Panc1 (cell line): ENCODE results near the gene CHAF1A. TPM values are rescaled to one million over a fixed set of nuclear protein-coding genes. Genes with fewer than 3 reads are reported as not detected.
A peak's percentile ranks its signal among the peaks of the same experiment; 100 is the strongest.

Experiments
- ATAC-seq: fragments of 200-7000 bp; cut with Tn5 transposase; 2 replicates; pipeline ENCODE4 v1.9.1; 2020; ENCODE audit warnings: mild to moderate bottlenecking, moderate library complexity
- BruUV-seq: library from RNA; stranded (reverse); fragments of 400-500 nt; replicated peaks from 2 replicates; lab custom pipeline; 2021; lab: Mats Ljungman, UMichigan
- CTCF ChIA-PET: fragments of 300-600 bp; sonication (Branson Sonifier 250); formaldehyde crosslinking; loops from one replicate; lab custom pipeline; 2022; ENCODE audit warnings: antibody characterized with exemption; lab: Charles Lee
- POLR2A ChIA-PET: fragments of 300-600 bp; sonication (Branson Sonifier 250); formaldehyde crosslinking; loops from one replicate; lab custom pipeline; 2022; ENCODE audit warnings: antibody characterized with exemption; lab: Charles Lee
- DNase-seq: peaks from one replicate; pipeline ENCODE4 v3.0.0-alpha.2; 2010; ENCODE audit warnings: low read depth, low spot score
- H3K27ac ChIP-seq: 2 replicates; pipeline ENCODE4 v1.5.1; 2011; ENCODE audit warnings: mild to moderate bottlenecking, low read length, inconsistent platforms
- H3K27me3 ChIP-seq: fragments of 200-500 bp; sonication (Bioruptor generic); 2 replicates; pipeline ENCODE4 v1.6.0; 2014; ENCODE audit warnings: low read length, inconsistent platforms; ENCODE audit not compliant: control insufficient read depth, insufficient read depth
- H3K36me3 ChIP-seq: fragments of 200-500 bp; sonication (Bioruptor generic); 2 replicates; pipeline ENCODE4 v1.5.1; 2014; ENCODE audit warnings: inconsistent platforms, mild to moderate bottlenecking, low read length, moderate library complexity; ENCODE audit not compliant: control insufficient read depth, insufficient read depth
- H3K4me1 ChIP-seq: 2 replicates; pipeline ENCODE4 v1.5.1; 2011; ENCODE audit warnings: inconsistent platforms, mild to moderate bottlenecking, low read length, moderate library complexity; ENCODE audit not compliant: control insufficient read depth, insufficient read depth
- H3K4me3 ChIP-seq, 2 experiments: 2 replicates each; pipeline ENCODE4 v1.5.1; 2011 to 2012; ENCODE audit warnings: low read depth in 2 of 2, low read length in 2 of 2, mild to moderate bottlenecking in 2 of 2, inconsistent platforms in 1 of 2, moderate library complexity in 1 of 2
- H3K9me3 ChIP-seq: fragments of 200-500 bp; sonication (Bioruptor generic); 2 replicates; pipeline ENCODE4 v1.5.1; 2014; ENCODE audit warnings: low read depth, mild to moderate bottlenecking, inconsistent platforms, low read length, moderate library complexity; ENCODE audit not compliant: control insufficient read depth, insufficient read depth
- POLR2AphosphoS5 ChIP-seq: IDR thresholded peaks from 2 replicates; pipeline ENCODE4 v1.6.1; 2012; ENCODE audit warnings: mild to moderate bottlenecking, low read depth, low read length, moderate library complexity
- SIN3A ChIP-seq: IDR thresholded peaks from 2 replicates; pipeline ENCODE4 v1.6.1; 2012; ENCODE audit warnings: low read depth, mild to moderate bottlenecking, low read length, moderate library complexity, borderline replicate concordance; ENCODE audit not compliant: insufficient read depth
- TCF7L2 ChIP-seq: IDR thresholded peaks from 2 replicates; pipeline ENCODE4 v1.6.1; 2011; ENCODE audit warnings: mild to moderate bottlenecking, low read depth, low read length, inconsistent platforms
- in situ Hi-C: cut with HindIII; loops from 2 replicates; pipeline ENCODE4 v1.10.0; 2016; ENCODE audit warnings: low sequenced_read_pairs, low pct_unique_long_range_greater_than_20kb
- intact Hi-C: fragments of 100-400 bp; cut with micrococcal nuclease; formaldehyde crosslinking; loops from one replicate; pipeline ENCODE4 v1.10.0; 2022; ENCODE audit not compliant: unreplicated experiment
- total RNA-seq: library from RNA; stranded (reverse); gene quantifications from one replicate; pipeline ENCODE4 v1.2.1, GENCODE V29; 2021; ENCODE audit not compliant: unreplicated experiment
- TF ChIP-seq, protein P1 (sequence below), 2 experiments: IDR thresholded peaks; 2 replicates each; pipeline ENCODE4 v1.6.1; 2011 to 2012; ENCODE audit warnings: low read depth in 2 of 2, control low read depth in 1 of 2, low read length in 1 of 2, mild to moderate bottlenecking in 1 of 2, moderate library complexity in 1 of 2; ENCODE audit not compliant: insufficient read depth in 1 of 2
- TF ChIP-seq, protein P2 (sequence below): fragments of 450-650 bp; IDR thresholded peaks from 2 replicates; pipeline ENCODE4 v1.5.1; 2017; ENCODE audit warnings: mild to moderate bottlenecking

CHAF1A gene
- total RNA-seq, 1 experiment from 2014 or later = 45.4 TPM

DNA sequence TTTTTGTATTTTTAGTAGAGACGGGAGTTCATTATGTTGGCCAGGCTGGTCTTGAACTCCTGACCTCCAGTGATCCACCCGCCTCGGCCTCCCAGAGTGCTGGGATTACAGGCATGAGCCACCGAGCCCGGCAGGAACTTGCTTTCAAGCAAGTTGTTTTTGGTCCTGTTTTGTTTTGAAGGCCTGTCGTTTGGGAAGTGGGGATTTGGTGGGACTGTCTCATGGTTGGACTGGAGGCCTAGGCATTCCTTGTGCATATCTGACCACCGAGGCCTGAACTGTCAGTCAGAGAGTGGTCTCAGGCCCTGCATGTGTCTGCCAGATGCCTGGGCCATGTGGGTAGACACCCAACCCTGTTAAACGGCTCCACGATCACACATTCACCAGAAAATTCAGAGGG is 28.9 kb downstream of the CHAF1A start:
- H3K36me3 ChIP-seq = no peaks in the 10 kb centered on the region
- POLR2A ChIA-PET = no interaction called here
- H3K27ac ChIP-seq = no peak overlapping the region
- BruUV-seq = no TSS peak
- no peaks in the 10 kb centered on the region for H3K4me1 ChIP-seq
- H3K9me3 ChIP-seq = no peaks in the 10 kb centered on the region
- no peaks in the 10 kb centered on the region for H3K27me3 ChIP-seq
- TF ChIP-seq TCF7L2 = no peak
- TF ChIP-seq, protein P1, sequence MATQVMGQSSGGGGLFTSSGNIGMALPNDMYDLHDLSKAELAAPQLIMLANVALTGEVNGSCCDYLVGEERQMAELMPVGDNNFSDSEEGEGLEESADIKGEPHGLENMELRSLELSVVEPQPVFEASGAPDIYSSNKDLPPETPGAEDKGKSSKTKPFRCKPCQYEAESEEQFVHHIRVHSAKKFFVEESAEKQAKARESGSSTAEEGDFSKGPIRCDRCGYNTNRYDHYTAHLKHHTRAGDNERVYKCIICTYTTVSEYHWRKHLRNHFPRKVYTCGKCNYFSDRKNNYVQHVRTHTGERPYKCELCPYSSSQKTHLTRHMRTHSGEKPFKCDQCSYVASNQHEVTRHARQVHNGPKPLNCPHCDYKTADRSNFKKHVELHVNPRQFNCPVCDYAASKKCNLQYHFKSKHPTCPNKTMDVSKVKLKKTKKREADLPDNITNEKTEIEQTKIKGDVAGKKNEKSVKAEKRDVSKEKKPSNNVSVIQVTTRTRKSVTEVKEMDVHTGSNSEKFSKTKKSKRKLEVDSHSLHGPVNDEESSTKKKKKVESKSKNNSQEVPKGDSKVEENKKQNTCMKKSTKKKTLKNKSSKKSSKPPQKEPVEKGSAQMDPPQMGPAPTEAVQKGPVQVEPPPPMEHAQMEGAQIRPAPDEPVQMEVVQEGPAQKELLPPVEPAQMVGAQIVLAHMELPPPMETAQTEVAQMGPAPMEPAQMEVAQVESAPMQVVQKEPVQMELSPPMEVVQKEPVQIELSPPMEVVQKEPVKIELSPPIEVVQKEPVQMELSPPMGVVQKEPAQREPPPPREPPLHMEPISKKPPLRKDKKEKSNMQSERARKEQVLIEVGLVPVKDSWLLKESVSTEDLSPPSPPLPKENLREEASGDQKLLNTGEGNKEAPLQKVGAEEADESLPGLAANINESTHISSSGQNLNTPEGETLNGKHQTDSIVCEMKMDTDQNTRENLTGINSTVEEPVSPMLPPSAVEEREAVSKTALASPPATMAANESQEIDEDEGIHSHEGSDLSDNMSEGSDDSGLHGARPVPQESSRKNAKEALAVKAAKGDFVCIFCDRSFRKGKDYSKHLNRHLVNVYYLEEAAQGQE (IDR thresholded peaks at IDR 0.05; ENCODE audit: insufficient read depth in 1 of 2, low read depth in 2 of 2, low read length in 1 of 2) = no peak
- TF ChIP-seq, protein P2, sequence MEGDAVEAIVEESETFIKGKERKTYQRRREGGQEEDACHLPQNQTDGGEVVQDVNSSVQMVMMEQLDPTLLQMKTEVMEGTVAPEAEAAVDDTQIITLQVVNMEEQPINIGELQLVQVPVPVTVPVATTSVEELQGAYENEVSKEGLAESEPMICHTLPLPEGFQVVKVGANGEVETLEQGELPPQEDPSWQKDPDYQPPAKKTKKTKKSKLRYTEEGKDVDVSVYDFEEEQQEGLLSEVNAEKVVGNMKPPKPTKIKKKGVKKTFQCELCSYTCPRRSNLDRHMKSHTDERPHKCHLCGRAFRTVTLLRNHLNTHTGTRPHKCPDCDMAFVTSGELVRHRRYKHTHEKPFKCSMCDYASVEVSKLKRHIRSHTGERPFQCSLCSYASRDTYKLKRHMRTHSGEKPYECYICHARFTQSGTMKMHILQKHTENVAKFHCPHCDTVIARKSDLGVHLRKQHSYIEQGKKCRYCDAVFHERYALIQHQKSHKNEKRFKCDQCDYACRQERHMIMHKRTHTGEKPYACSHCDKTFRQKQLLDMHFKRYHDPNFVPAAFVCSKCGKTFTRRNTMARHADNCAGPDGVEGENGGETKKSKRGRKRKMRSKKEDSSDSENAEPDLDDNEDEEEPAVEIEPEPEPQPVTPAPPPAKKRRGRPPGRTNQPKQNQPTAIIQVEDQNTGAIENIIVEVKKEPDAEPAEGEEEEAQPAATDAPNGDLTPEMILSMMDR = no peak
- no peak for TF ChIP-seq POLR2AphosphoS5
- DNase-seq (no peak), ATAC-seq (no peak)
- in situ Hi-C loops = no loop called here
- intact Hi-C loops = no loop called here
- CTCF ChIA-PET = no interaction called here
- H3K4me3 ChIP-seq = no peak overlapping the region

DNA sequence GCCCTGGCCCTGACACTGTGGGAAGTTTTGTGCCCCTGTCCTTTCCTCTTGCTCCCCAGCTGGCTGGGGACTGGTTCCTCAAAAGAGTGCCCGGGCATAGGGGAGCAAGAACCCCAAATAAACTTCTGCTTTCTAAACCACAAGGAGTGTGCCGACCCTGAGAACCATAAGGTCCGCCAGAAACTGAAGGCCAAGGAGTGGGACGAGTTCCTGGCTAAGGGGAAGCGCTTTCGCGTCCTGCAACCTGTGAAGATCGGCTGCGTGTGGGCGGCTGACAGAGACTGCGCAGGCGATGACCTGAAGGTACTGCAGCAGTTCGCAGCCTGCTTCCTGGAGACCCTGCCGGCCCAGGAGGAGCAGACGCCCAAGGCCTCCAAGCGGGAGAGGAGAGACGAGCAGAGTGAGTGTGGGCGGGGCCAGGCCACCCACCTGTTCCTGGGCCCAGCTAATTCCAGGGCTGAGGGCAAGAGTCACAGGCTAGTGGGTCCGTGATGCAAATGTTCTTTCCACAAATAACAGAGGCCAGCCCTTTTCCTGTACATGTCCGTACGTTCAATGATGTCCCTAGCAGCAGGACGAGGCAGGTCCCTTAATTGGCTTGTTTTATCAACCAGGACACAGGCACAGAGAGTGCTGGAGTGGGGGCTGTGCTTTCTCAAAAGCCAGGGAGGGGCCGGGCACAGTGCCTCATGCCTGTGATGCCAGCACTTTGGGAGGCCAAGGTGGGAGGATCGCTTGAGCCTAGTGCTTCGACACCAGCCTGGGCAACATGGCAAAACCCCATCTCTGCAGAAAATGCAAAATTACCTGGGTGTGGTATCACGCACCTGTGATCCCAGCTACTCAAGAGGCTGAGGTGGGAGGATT is 29.6 kb downstream of the CHAF1A start:
- ChIA-PET CTCF (no interaction called here), POLR2A (no interaction called here)
- BruUV-seq = no TSS peak
- DNase-seq = no peak
- intact Hi-C loops (no loop called here), in situ Hi-C loops (no loop called here)
- Histone ChIP-seq H3K36me3 (no peaks in the 10 kb centered on the region), H3K9me3 (no peaks in the 10 kb centered on the region), H3K4me3 (no peak overlapping the region), H3K27me3 (no peaks in the 10 kb centered on the region), H3K27ac (no peak overlapping the region), H3K4me1 (no peaks in the 10 kb centered on the region)
- ATAC-seq = 0 out of 2 replicates have a peak, but pooled peaks have one; percentile 35
- TF ChIP-seq TCF7L2 (no peak), SIN3A (no peak)
- TF ChIP-seq, protein P1 (IDR thresholded peaks at IDR 0.05; ENCODE audit: insufficient read depth in 1 of 2, low read depth in 2 of 2, low read length in 1 of 2) = no peak
